ENCODE results near the gene HNF4A.
"Not testable (repeated sequence)": the region's sequence is repeated elsewhere in the genome, so short reads cannot be mapped to it uniquely, and the experiment has no call there.

HNF4A gene

DNA sequence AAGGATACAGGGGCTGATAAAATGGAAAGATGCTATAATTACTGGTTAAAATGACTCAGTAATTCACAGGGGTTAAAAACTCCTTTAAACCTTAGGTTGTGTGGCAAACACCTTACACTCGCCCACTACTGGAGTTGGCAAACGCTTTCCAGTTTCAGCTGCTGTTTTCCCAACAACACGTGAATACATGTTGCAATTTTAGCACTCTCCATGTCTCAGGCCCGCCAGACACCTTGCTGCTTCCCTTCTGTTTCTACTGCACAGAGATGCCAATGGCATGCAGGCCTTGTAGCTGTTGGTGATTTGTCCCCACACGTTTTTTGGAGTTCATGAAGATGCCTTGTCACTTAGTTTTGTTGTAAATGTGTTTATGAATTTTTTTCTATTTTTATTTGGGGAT lies 114.8 kb downstream of the HNF4A start:
- Histone ChIP-seq H3K27ac (ENCODE audit: low read depth, low read length) (no peak overlapping the region), H3K36me3 (ENCODE audit: insufficient read depth, low read length) (no peaks in the 10 kb centered on the region), H3K27me3 (ENCODE audit: insufficient read depth, low read length) (no peaks in the 10 kb centered on the region), H3K4me1 (ENCODE audit: insufficient read depth, low read length) (peaks cover 6% of the 10 kb centered on the region; the same call in 1 of the 2 replicates), H3K9me3 (ENCODE audit: insufficient read depth, low read depth, low read length) (no peaks in the 10 kb centered on the region), H3K9ac (ENCODE audit: low read depth, low read length) (no peak overlapping the region), H3K4me3 (ENCODE audit: low read length) (no peak overlapping the region)
- WGBS: 82% methylated on average over 5 of the region's 5 CpGs

DNA sequence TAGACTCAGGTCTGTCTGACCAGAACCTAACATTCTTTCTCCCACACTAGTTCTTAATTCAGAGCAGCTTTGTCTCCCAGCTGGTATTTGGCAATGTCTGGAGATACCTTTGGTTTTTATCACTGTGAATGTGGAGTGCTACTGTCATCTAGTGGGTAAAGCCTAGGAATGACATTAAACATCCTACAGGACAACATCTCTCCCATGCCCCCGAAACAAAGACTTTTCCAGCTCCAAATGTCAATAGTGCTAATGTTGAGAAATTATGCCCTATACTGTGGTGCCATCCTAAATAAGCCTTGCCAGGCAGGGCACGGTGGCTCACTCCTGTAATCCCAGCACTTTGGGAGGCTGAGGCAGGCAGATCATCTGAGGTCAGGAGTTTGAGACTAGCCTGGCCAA lies 116.0 kb downstream of the HNF4A start:
- no peaks in the 10 kb centered on the region for H3K36me3 ChIP-seq (ENCODE audit: insufficient read depth, low read length)
- H3K9ac ChIP-seq (ENCODE audit: low read depth, low read length): no peak overlapping the region
- H3K4me3 ChIP-seq (ENCODE audit: low read length): no peak overlapping the region
- no peak overlapping the region for H3K27ac ChIP-seq (ENCODE audit: low read depth, low read length)
- no peaks in the 10 kb centered on the region for H3K27me3 ChIP-seq (ENCODE audit: insufficient read depth, low read length)
- H3K4me1 ChIP-seq (ENCODE audit: insufficient read depth, low read length): peaks cover 9% of the 10 kb centered on the region; the same call in 1 of the 2 replicates
- H3K9me3 ChIP-seq (ENCODE audit: insufficient read depth, low read depth, low read length): no peaks in the 10 kb centered on the region
- 88% methylated on average over 1 of the region's 2 CpGs for WGBS

DNA sequence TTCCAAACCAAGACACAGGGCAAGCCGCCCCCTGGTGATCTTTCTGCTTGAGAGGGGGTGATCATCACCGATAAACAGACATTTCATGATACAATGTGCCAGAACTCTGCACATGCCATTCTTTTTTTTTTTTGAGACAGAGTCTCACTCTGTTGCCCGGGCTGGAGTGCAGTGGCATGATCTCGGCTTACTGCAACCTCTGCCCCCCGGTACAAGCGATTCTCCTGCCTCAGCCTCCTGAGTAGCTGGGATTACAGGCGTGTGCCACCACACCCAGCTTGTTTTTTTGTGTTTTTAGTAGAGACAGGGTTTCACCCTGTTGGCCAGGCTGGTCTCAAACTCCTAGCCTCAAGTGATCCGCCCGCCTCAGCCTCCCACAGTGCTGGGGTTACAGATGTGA lies 116.8 kb downstream of the HNF4A start:
- 91% methylated on average over 9 of the region's 9 CpGs for WGBS
- H3K9me3 ChIP-seq (ENCODE audit: insufficient read depth, low read depth, low read length); H3K27ac ChIP-seq (ENCODE audit: low read depth, low read length); H3K4me3 ChIP-seq (ENCODE audit: low read length); H3K27me3 ChIP-seq (ENCODE audit: insufficient read depth, low read length); H3K36me3 ChIP-seq (ENCODE audit: insufficient read depth, low read length); H3K9ac ChIP-seq (ENCODE audit: low read depth, low read length): not testable (repeated sequence)
- peaks cover 13% of the 10 kb centered on the region; the same call in 1 of the 2 replicates for H3K4me1 ChIP-seq (ENCODE audit: insufficient read depth, low read length)

DNA sequence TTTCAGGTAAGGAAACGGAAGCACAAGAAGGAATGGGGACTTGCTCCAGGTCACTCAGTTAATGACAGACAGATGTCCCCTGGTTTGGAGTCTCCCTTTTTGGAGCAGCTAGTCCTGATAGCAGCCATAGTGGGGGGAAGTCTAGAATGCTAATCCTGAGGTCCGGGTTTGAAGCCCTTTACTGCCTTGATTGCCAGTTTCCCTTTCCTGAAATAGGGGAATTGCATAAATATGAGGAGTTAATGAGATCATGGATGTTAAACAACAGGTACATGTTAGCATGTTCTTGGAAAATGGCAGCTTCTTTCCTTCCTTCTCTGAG lies 119.8 kb downstream of the HNF4A start:
- H3K9ac ChIP-seq (ENCODE audit: low read depth, low read length): peak overlapping the region; percentile 81; the same call in 1 of the 2 replicates
- no peak overlapping the region for H3K27ac ChIP-seq (ENCODE audit: low read depth, low read length)
- H3K4me1 ChIP-seq (ENCODE audit: insufficient read depth, low read length): peaks cover 10% of the 10 kb centered on the region; the same call in 1 of the 2 replicates
- H3K4me3 ChIP-seq (ENCODE audit: low read length): peak overlapping the region; percentile 83
- H3K27me3 ChIP-seq (ENCODE audit: insufficient read depth, low read length): no peaks in the 10 kb centered on the region
- WGBS: 45% methylated on average over 2 of the region's 2 CpGs
- peaks cover 5% of the 10 kb centered on the region; the same call in 1 of the 2 replicates for H3K36me3 ChIP-seq (ENCODE audit: insufficient read depth, low read length)
- no peaks in the 10 kb centered on the region for H3K9me3 ChIP-seq (ENCODE audit: insufficient read depth, low read depth, low read length)

DNA sequence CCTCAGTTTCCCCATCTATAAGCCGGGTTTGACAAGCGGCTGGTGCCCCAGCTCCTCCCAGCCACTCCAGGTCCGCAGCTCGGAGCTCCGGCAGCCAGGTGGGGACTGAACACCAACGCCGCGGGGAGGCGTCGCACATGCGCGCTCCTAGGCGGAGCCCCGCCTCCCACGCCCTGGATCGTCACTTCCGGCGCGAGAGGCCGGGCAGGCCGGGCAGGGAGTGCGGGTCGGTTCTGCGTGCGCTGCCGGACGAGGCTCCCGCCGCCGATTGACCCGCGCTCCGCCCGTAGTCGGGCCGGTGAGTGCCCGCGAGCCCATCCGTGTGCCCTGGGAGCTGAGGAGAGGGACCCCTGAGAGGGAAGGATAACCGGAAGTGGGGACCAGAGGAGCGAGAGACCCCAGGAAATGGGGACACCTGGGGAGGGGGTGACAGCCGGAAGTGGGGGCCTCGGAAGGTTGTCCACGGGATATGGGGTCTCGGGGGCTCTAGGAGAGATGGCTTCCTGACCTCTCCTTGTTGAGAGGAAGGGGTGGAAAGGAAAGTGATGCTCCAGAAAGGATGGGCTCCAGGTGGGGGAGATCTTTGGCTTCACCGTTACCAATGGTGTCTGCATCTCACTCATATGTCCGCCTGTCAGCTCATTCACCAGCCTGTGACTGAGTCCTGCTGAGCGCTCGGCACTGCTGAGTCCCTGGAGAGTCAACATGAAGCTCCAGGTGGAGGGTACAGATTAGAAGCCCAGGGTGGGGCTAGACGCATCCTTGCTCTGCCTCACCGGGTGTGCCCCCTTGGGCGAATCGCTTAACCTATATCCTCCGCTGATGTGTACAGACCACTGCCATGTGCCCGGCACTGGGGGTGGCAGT lies 120.4 kb downstream of the HNF4A start, which contains the start of gene TTPAL:
Gene TTPAL, plus strand, starts transcription at position 181 of the 867 bp plus-strand sequence. CDS start 4,126 bp downstream, outside the sequence.
- Histone ChIP-seq H3K36me3 (ENCODE audit: insufficient read depth, low read length) (peaks cover 11% of the 10 kb centered on the region), H3K27ac (ENCODE audit: low read depth, low read length) (peak within 1 kb of the TSS; percentile 82), H3K4me1 (ENCODE audit: insufficient read depth, low read length) (peaks cover 10% of the 10 kb centered on the region; the same call in 1 of the 2 replicates), H3K9ac (ENCODE audit: low read depth, low read length) (peak within 1 kb of the TSS; percentile 81), H3K27me3 (ENCODE audit: insufficient read depth, low read length) (no peaks in the 10 kb centered on the region), H3K9me3 (ENCODE audit: insufficient read depth, low read depth, low read length) (no peaks in the 10 kb centered on the region), H3K4me3 (ENCODE audit: low read length) (peak within 1 kb of the TSS; percentile 83)
- WGBS: 3% methylated on average over 55 of the region's 55 CpGs

DNA sequence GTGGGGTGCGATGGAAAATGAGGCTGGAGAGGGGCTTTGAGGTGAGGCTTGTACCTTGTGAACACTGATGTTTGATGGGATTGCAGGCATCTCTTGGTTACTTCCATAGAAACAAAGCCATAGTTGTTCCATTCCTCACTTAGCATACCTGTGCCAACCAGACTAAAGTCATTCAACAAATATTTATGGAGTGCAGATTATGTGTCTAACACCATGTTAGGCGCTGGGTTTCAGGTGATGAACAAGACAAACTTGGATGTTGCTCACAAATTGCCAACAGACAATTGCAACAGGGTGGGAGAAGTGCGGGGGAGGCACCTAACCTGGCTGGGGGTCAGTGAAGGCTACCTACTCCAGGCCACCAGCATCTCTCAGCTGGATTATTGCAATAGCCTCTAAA lies 121.7 kb downstream of the HNF4A start:
- no peak overlapping the region for H3K9ac ChIP-seq (ENCODE audit: low read depth, low read length)
- WGBS: 93% methylated on average over 3 of the region's 3 CpGs

GRCh38 chr20:44478206-44478605 lies 122.7 kb downstream of the HNF4A start:
- Histone ChIP-seq H3K36me3 (ENCODE audit: insufficient read depth, low read length) (peaks cover 27% of the 10 kb centered on the region), H3K9ac (ENCODE audit: low read depth, low read length) (no peak overlapping the region), H3K9me3 (ENCODE audit: insufficient read depth, low read depth, low read length) (no peaks in the 10 kb centered on the region), H3K27me3 (ENCODE audit: insufficient read depth, low read length) (no peaks in the 10 kb centered on the region), H3K4me3 (ENCODE audit: low read length) (no peak overlapping the region), H3K27ac (ENCODE audit: low read depth, low read length) (no peak overlapping the region), H3K4me1 (ENCODE audit: insufficient read depth, low read length) (peaks cover 10% of the 10 kb centered on the region; the same call in 1 of the 2 replicates)
- 89% methylated on average over 3 of the region's 6 CpGs for WGBS

More for the DNA sequence above, 121.7 kb downstream of the HNF4A start:
- H3K36me3 ChIP-seq (ENCODE audit: insufficient read depth, low read length): peaks cover 22% of the 10 kb centered on the region
- H3K27ac ChIP-seq (ENCODE audit: low read depth, low read length): no peak overlapping the region
- no peaks in the 10 kb centered on the region for H3K27me3 ChIP-seq (ENCODE audit: insufficient read depth, low read length)
- H3K4me3 ChIP-seq (ENCODE audit: low read length): no peak overlapping the region; the same call in 1 of the 2 replicates
- peaks cover 10% of the 10 kb centered on the region; the same call in 1 of the 2 replicates for H3K4me1 ChIP-seq (ENCODE audit: insufficient read depth, low read length)
- H3K9me3 ChIP-seq (ENCODE audit: insufficient read depth, low read depth, low read length): no peaks in the 10 kb centered on the region

GRCh38 chr20:44479643-44480042 lies 124.1 kb downstream of the HNF4A start:
- Histone ChIP-seq H3K27me3 (ENCODE audit: insufficient read depth, low read length) (no peaks in the 10 kb centered on the region), H3K36me3 (ENCODE audit: insufficient read depth, low read length) (peaks cover 40% of the 10 kb centered on the region), H3K4me1 (ENCODE audit: insufficient read depth, low read length) (peaks cover 10% of the 10 kb centered on the region; the same call in 1 of the 2 replicates), H3K4me3 (ENCODE audit: low read length) (no peak overlapping the region), H3K9me3 (ENCODE audit: insufficient read depth, low read depth, low read length) (no peaks in the 10 kb centered on the region), H3K27ac (ENCODE audit: low read depth, low read length) (no peak overlapping the region), H3K9ac (ENCODE audit: low read depth, low read length) (no peak overlapping the region)
- 93% methylated on average over 4 of the region's 5 CpGs for WGBS

DNA sequence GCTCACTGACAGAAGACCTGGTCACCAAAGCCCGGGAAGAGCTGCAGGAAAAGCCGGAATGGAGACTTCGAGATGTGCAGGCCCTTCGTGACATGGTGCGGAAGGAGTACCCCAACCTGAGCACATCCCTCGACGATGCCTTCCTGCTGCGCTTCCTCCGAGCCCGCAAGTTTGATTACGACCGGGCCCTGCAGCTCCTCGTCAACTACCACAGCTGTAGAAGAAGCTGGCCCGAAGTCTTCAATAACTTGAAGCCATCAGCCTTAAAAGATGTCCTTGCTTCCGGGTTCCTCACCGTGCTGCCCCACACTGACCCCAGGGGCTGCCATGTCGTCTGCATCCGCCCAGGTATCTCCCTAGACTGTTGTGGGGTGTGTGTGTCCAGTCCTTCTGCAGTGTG lies 124.6 kb downstream of the HNF4A start:
- H3K36me3 ChIP-seq (ENCODE audit: insufficient read depth, low read length): peaks cover 40% of the 10 kb centered on the region
- H3K27ac ChIP-seq (ENCODE audit: low read depth, low read length): no peak overlapping the region
- 97% methylated on average over 18 of the region's 18 CpGs for WGBS

DNA sequence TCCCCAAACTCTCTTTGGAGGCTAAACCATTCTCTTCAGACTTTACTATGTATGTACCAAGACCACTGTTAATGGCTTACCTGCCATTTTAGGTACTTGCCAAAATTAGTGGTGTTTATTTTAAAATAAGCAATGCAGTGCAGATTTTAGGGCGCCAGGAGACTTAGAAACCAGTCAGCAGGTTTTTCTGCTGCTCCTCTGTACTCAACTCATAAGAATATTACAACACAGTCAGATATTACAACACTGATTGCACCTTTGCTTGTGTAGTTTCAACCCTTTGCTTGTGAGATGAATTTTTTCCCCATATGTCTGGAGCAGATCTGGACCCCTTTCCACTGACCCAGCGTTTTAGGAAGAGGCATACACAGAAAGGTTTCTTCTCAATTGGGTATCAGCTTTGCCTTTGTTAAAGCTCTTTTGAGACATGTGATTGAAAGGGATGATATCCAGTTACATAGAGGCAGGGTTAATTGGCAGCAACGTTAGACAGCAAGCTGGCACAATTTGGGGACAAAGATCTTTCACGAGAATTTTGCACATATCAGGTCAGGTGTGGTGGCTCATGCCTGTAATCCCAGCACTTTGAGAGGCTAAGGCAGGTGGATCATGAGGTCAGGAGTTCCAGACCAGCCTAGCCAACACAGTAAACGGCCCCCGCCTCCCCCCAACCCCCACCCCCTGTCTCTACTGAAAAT lies 126.4 kb downstream of the HNF4A start:
- Histone ChIP-seq H3K36me3 (ENCODE audit: insufficient read depth, low read length) (peaks cover 51% of the 10 kb centered on the region), H3K27ac (ENCODE audit: low read depth, low read length) (no peak overlapping the region), H3K9me3 (ENCODE audit: insufficient read depth, low read depth, low read length) (no peaks in the 10 kb centered on the region), H3K4me3 (ENCODE audit: low read length) (no peak overlapping the region), H3K4me1 (ENCODE audit: insufficient read depth, low read length) (peaks cover 1% of the 10 kb centered on the region; the same call in 1 of the 2 replicates), H3K9ac (ENCODE audit: low read depth, low read length) (no peak overlapping the region), H3K27me3 (ENCODE audit: insufficient read depth, low read length) (no peaks in the 10 kb centered on the region)
- WGBS: 89% methylated on average over 5 of the region's 6 CpGs

More for the DNA sequence above, 124.6 kb downstream of the HNF4A start:
- Histone ChIP-seq H3K9ac (ENCODE audit: low read depth, low read length) (no peak overlapping the region), H3K4me3 (ENCODE audit: low read length) (no peak overlapping the region), H3K9me3 (ENCODE audit: insufficient read depth, low read depth, low read length) (no peaks in the 10 kb centered on the region), H3K4me1 (ENCODE audit: insufficient read depth, low read length) (peaks cover 10% of the 10 kb centered on the region; the same call in 1 of the 2 replicates), H3K27me3 (ENCODE audit: insufficient read depth, low read length) (no peaks in the 10 kb centered on the region)

GRCh38 chr20:44483112-44483511 lies 127.6 kb downstream of the HNF4A start:
- H3K4me1 ChIP-seq (ENCODE audit: insufficient read depth, low read length): no peaks in the 10 kb centered on the region
- no peaks in the 10 kb centered on the region for H3K27me3 ChIP-seq (ENCODE audit: insufficient read depth, low read length)
- WGBS: 94% methylated on average over 5 of the region's 5 CpGs
- H3K9me3 ChIP-seq (ENCODE audit: insufficient read depth, low read depth, low read length): no peaks in the 10 kb centered on the region
- H3K9ac ChIP-seq (ENCODE audit: low read depth, low read length): no peak overlapping the region
- peaks cover 59% of the 10 kb centered on the region for H3K36me3 ChIP-seq (ENCODE audit: insufficient read depth, low read length)
- H3K4me3 ChIP-seq (ENCODE audit: low read length): no peak overlapping the region
- no peak overlapping the region for H3K27ac ChIP-seq (ENCODE audit: low read depth, low read length)

Data from HUES64 (cell line).